A549 (cell line): Measurements from ENCODE around the gene AHI1. TPM values are rescaled to one million over a fixed set of nuclear protein-coding genes. Genes with fewer than 3 reads are reported as not detected.
A peak's percentile ranks its signal among the peaks of the same experiment; 100 is the strongest.

Experiments
- ATAC-seq, 2 experiments: fragments of 200-7000 bp in 1 of 2; fragments of >200 bp in 1 of 2; cut with Nextera tagmentation in 1 of 2; cut with Tn5 transposase in 1 of 2; 3 replicates each; pipeline versions ENCODE4 v1.8.0 to v1.9.1; 2018 to 2020; ENCODE audit warnings: mild to moderate bottlenecking in 1 of 2, moderate library complexity in 1 of 2
- CTCF ChIA-PET: fragments of 300-600 bp; sonication (Branson Sonifier 250); formaldehyde crosslinking; extraction: SDS; loops from one replicate; lab custom pipeline; 2021; ENCODE audit warnings: antibody characterized with exemption, inconsistent platforms; lab: Yijun Ruan, JAX
- POLR2A ChIA-PET: fragments of 350-600 bp; formaldehyde crosslinking; extraction: SDS; loops from one replicate; lab custom pipeline; 2021; ENCODE audit warnings: antibody characterized with exemption, inconsistent platforms; lab: Yijun Ruan, JAX
- DNase-seq, 2 experiments: peaks; one replicate each; pipeline versions ENCODE4 v3.0.0 to v3.0.0-alpha.2; 2011 to 2016; ENCODE audit warnings: low read depth in 1 of 2, low spot score in 1 of 2
- FAIRE-seq: peaks from 2 replicates; lab custom pipeline; 2011; peaks lifted over from hg19 to GRCh38; lab: Jason Lieb, UNC
- H3K27ac ChIP-seq, 2 experiments: fragments of >200 bp; sonication (Bioruptor Twin); formaldehyde crosslinking; 3 replicates each; pipeline ENCODE4 v1.5.1; 2016 to 2017
- H3K4me1 ChIP-seq: fragments of >200 bp; sonication (Bioruptor Twin); formaldehyde crosslinking; 3 replicates; pipeline ENCODE4 v1.6.1; 2016
- H3K4me2 ChIP-seq: fragments of >200 bp; sonication (Bioruptor Twin); formaldehyde crosslinking; 3 replicates; pipeline ENCODE4 v1.6.1; 2016
- H3K4me3 ChIP-seq: fragments of >200 bp; sonication (Bioruptor Twin); formaldehyde crosslinking; 3 replicates; pipeline ENCODE4 v1.5.1; 2016
- H3K9me3 ChIP-seq: fragments of >200 bp; sonication (Bioruptor Twin); formaldehyde crosslinking; 3 replicates; pipeline ENCODE4 v1.6.1; 2016
- ATOH8 ChIP-seq: fragments of 250-450 bp; sonication (Bioruptor Pico); IDR thresholded peaks from 2 replicates; pipeline ENCODE4 v1.5.0; 2020; ENCODE audit warnings: low read depth, mild to moderate bottlenecking, moderate library complexity
- CBX2 ChIP-seq: fragments of 200-600 bp; sonication (generic); IDR thresholded peaks from 2 replicates; pipeline ENCODE4 v1.6.1; 2016; ENCODE audit warnings: low read depth, mild to moderate bottlenecking, borderline replicate concordance
- CHD2 ChIP-seq: fragments of 150-350 bp; IDR thresholded peaks from 2 replicates; pipeline ENCODE4 v1.6.1; 2014; ENCODE audit warnings: low read length; ENCODE audit not compliant: partially characterized antibody
- FOXS1 ChIP-seq: fragments of 250-450 bp; sonication (Bioruptor Pico); IDR thresholded peaks from 2 replicates; pipeline ENCODE4 v1.5.0; 2020; ENCODE audit warnings: mild to moderate bottlenecking, moderate library complexity
- GATA3 ChIP-seq: IDR thresholded peaks from 2 replicates; pipeline ENCODE4 v1.6.1; 2012; ENCODE audit warnings: borderline replicate concordance
- HEYL ChIP-seq: fragments of 250-450 bp; sonication (Bioruptor Pico); IDR thresholded peaks from 2 replicates; pipeline ENCODE4 v1.8.0; 2021; ENCODE audit warnings: mild to moderate bottlenecking, moderate library complexity
- HOXA7 ChIP-seq: fragments of 250-450 bp; sonication (Bioruptor Pico); IDR thresholded peaks from 2 replicates; pipeline ENCODE4 v1.5.0; 2020; ENCODE audit warnings: mild to moderate bottlenecking, moderate library complexity
- JUN ChIP-seq, 2 experiments: fragments of >200 bp; sonication (Bioruptor Twin); formaldehyde crosslinking; IDR thresholded peaks; 2 replicates in 1 of 2; 3 replicates in 1 of 2; pipeline ENCODE4 v1.6.1; 2016 to 2017
- JUNB ChIP-seq: fragments of >200 bp; sonication (Bioruptor Twin); formaldehyde crosslinking; IDR thresholded peaks from 2 replicates; pipeline ENCODE4 v1.6.1; 2016
- MAFK ChIP-seq: fragments of 450-650 bp; IDR thresholded peaks from 2 replicates; pipeline ENCODE4 v1.6.1; 2014; ENCODE audit not compliant: partially characterized antibody
- MAZ ChIP-seq: fragments of 150-350 bp; IDR thresholded peaks from 2 replicates; pipeline ENCODE4 v1.6.1; 2014; ENCODE audit warnings: antibody characterized with exemption, low read depth, low read length, borderline replicate concordance
- MYC ChIP-seq: IDR thresholded peaks from 2 replicates; pipeline ENCODE4 v1.6.1; 2012; ENCODE audit warnings: mild to moderate bottlenecking, inconsistent platforms, low read length, improper control_type of control experiment, borderline replicate concordance
- NPAS2 ChIP-seq: fragments of 250-450 bp; sonication (Bioruptor Pico); IDR thresholded peaks from 2 replicates; pipeline ENCODE4 v1.8.0; 2022; ENCODE audit warnings: mild to moderate bottlenecking, moderate library complexity, borderline replicate concordance
- PHF8 ChIP-seq: fragments of 200-600 bp; sonication (generic); IDR thresholded peaks from 2 replicates; pipeline ENCODE4 v1.6.1; 2016; ENCODE audit warnings: low read depth, mild to moderate bottlenecking, antibody characterized with exemption, moderate library complexity, borderline replicate concordance
- POLR2A ChIP-seq: IDR thresholded peaks from 2 replicates; pipeline ENCODE4 v1.6.1; 2012; ENCODE audit warnings: mild to moderate bottlenecking, low read length
- POLR2AphosphoS2 ChIP-seq: conservative IDR thresholded peaks from 2 replicates; pipeline ENCODE4 v1.6.1; 2012; ENCODE audit warnings: low read length, improper control_type of control experiment, inconsistent platforms
- RCOR1 ChIP-seq: fragments of 150-350 bp; IDR thresholded peaks from 2 replicates; pipeline ENCODE4 v1.6.1; 2014; ENCODE audit warnings: antibody characterized with exemption, low read length, low read depth
- ZFP36 ChIP-seq: fragments of 450-650 bp; IDR thresholded peaks from 2 replicates; pipeline ENCODE4 v1.6.1; 2014; ENCODE audit warnings: borderline replicate concordance; ENCODE audit not compliant: partially characterized antibody
- WGBS: methylation state at CpG from one replicate; pipeline ENCODE4 v1.1.6; 2017; ENCODE audit errors: missing lambda C conversion rate; 5-methylcytosine and 5-hydroxymethylcytosine counted together
- polyA plus RNA-seq, 4 experiments: library from polyadenylated mRNA; depleted of rRNA in 3 of 4; stranded (reverse); fragments of >200 nt; fragmentation: RNase III in 1 of 4; extraction: RNeasy Plus Mini Kit Qiagen cat#74134 plus additional on column Dnase treatment in 1 of 4; gene quantifications; 2 replicates in 3 of 4; 3 replicates in 1 of 4; pipeline ENCODE4 v1.2.3, GENCODE V29; 2011 to 2017
- TF ChIP-seq, protein P1 (sequence below): fragments of 250-450 bp; sonication (Bioruptor Pico); IDR thresholded peaks from 2 replicates; pipeline ENCODE4 v1.5.0; 2021; ENCODE audit warnings: mild to moderate bottlenecking, moderate library complexity, borderline replicate concordance
- TF ChIP-seq, protein P2 (sequence below): IDR thresholded peaks from 2 replicates; pipeline ENCODE4 v1.6.1; 2012
- TF ChIP-seq, protein P3 (sequence below): fragments of >200 bp; sonication (Bioruptor Twin); formaldehyde crosslinking; IDR thresholded peaks from 2 replicates; pipeline ENCODE4 v1.6.1; 2016
- TF ChIP-seq, protein P4 (sequence below): fragments of 450-650 bp; IDR thresholded peaks from 2 replicates; pipeline ENCODE4 v1.6.1; 2014; ENCODE audit warnings: antibody characterized with exemption
- TF ChIP-seq, protein P5 (sequence below): fragments of 200-600 bp; sonication (generic); IDR thresholded peaks from 2 replicates; pipeline ENCODE4 v1.6.1; 2016; ENCODE audit warnings: antibody characterized with exemption, mild to moderate bottlenecking, moderate library complexity
- TF ChIP-seq, protein P6 (sequence below): IDR thresholded peaks from 2 replicates; pipeline ENCODE4 v1.6.1; 2012

The AHI1 gene
- polyA plus RNA-seq, 2 of the 4 experiments (the other 2 are of a cell fraction), result 24.7 to 50.8 TPM

DNA sequence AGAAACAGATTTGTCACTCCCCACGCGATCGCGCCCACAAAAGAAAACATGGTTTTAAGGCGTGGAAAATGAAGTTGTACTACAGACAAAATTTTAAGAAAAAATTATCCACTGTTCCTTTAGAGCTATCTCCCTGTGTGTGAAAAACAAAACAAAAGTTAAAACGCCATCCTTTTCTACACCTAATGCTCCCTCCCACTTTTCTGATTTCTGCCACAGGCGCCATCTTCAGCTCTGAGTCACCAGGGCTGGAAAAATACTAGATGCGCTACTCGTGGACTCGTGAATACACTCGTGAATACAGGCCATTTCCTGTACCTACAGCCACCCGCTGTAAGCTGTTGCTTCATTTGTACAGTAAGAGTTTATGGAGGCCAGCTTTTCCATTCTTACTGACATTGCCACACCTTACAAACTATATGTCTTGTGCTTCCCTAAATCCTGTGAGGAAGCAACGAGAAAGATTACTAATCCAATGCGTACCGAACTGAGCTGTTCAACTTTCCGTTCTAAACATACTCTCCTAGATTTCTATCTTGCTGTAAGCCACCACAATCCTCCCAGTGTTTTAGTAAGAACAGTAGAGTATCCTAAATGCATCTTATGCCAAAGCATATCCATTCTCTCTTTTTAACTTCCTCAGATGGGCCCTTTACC lies 773 bp upstream of the AHI1 start (continued):
- TF ChIP-seq ZFP36 (no peak), PHF8 (no peak)
- TF ChIP-seq, all 56 proteins: peak for 7

- DNase-seq, result no peak
- H3K4me2 ChIP-seq, result peak overlapping the region; percentile 74
- H3K27ac ChIP-seq, result peak overlapping the region; percentile 93 to 95
- TF ChIP-seq HEYL (CRISPR knock-in tag), result no peak
- TF ChIP-seq MYC, result no peak
- TF ChIP-seq CBX2, result no peak
- TF ChIP-seq ATOH8, result no peak
- TF ChIP-seq CHD2, result no peak
- no peak for TF ChIP-seq MAFK
- no peak for TF ChIP-seq GATA3
- TF ChIP-seq POLR2AphosphoS2, result no peak
- TF ChIP-seq, protein P1, sequence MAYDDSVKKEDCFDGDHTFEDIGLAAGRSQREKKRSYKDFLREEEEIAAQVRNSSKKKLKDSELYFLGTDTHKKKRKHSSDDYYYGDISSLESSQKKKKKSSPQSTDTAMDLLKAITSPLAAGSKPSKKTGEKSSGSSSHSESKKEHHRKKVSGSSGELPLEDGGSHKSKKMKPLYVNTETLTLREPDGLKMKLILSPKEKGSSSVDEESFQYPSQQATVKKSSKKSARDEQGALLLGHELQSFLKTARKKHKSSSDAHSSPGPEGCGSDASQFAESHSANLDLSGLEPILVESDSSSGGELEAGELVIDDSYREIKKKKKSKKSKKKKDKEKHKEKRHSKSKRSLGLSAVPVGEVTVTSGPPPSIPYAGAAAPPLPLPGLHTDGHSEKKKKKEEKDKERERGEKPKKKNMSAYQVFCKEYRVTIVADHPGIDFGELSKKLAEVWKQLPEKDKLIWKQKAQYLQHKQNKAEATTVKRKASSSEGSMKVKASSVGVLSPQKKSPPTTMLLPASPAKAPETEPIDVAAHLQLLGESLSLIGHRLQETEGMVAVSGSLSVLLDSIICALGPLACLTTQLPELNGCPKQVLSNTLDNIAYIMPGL (CRISPR knock-in tag), result no peak
- no peak for TF ChIP-seq POLR2A
- TF ChIP-seq JUNB, result no peak
- TF ChIP-seq FOXS1 (CRISPR knock-in tag), result no peak
- CTCF ChIA-PET, result interaction anchor here (1.2 kb wide), 1 partner anchor 729 kb away, joined by 4 read pairs; no protein-coding TSS in a partner anchor
- H3K9me3 ChIP-seq, result no peaks in the 10 kb centered on the region
- POLR2A ChIA-PET, result no interaction called here
- FAIRE-seq, result no peak
- no peak for ATAC-seq
- peaks cover 12% of the 10 kb centered on the region; the same call in 2 of the 3 replicates for H3K4me1 ChIP-seq
- WGBS, result under 1% methylated on average over 9 of the region's 9 CpGs
- H3K4me3 ChIP-seq, result peak overlapping the region; percentile 67
These were observed 634 bp downstream of the AHI1 start for GRCh38 chr6:135496800-135497411.

GRCh38 chr6:135493218-135493961 lies 4.2 kb downstream of the AHI1 start:
- H3K9me3 ChIP-seq, result no peaks in the 10 kb centered on the region
- H3K4me3 ChIP-seq, result no peak overlapping the region
- FAIRE-seq, result no peak

More at GRCh38 chr6:135493218-135493961, 4.2 kb downstream of the AHI1 start:
- Histone ChIP-seq H3K4me2 (no peak overlapping the region), H3K27ac (no peak overlapping the region), H3K4me1 (peaks cover 4% of the 10 kb centered on the region; the same call in 1 of the 3 replicates)
- DNase-seq (no peak), ATAC-seq (no peak)
- TF ChIP-seq JUN (IDR thresholded peaks at IDR 0.05) (no peak), FOXS1 (CRISPR knock-in tag) (no peak), MAZ (no peak), HOXA7 (no peak), RCOR1 (no peak), CHD2 (no peak), NPAS2 (CRISPR knock-in tag) (no peak), MYC (no peak)
- TF ChIP-seq, protein P2, sequence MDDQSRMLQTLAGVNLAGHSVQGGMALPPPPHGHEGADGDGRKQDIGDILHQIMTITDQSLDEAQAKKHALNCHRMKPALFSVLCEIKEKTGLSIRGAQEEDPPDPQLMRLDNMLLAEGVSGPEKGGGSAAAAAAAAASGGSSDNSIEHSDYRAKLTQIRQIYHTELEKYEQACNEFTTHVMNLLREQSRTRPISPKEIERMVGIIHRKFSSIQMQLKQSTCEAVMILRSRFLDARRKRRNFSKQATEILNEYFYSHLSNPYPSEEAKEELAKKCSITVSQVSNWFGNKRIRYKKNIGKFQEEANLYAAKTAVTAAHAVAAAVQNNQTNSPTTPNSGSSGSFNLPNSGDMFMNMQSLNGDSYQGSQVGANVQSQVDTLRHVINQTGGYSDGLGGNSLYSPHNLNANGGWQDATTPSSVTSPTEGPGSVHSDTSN, result no peak
- TF ChIP-seq, protein P3, sequence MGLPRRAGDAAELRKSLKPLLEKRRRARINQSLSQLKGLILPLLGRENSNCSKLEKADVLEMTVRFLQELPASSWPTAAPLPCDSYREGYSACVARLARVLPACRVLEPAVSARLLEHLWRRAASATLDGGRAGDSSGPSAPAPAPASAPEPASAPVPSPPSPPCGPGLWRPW, result no peak
- TF ChIP-seq, protein P4, sequence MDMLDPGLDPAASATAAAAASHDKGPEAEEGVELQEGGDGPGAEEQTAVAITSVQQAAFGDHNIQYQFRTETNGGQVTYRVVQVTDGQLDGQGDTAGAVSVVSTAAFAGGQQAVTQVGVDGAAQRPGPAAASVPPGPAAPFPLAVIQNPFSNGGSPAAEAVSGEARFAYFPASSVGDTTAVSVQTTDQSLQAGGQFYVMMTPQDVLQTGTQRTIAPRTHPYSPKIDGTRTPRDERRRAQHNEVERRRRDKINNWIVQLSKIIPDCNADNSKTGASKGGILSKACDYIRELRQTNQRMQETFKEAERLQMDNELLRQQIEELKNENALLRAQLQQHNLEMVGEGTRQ, result no peak
- TF ChIP-seq, protein P5, sequence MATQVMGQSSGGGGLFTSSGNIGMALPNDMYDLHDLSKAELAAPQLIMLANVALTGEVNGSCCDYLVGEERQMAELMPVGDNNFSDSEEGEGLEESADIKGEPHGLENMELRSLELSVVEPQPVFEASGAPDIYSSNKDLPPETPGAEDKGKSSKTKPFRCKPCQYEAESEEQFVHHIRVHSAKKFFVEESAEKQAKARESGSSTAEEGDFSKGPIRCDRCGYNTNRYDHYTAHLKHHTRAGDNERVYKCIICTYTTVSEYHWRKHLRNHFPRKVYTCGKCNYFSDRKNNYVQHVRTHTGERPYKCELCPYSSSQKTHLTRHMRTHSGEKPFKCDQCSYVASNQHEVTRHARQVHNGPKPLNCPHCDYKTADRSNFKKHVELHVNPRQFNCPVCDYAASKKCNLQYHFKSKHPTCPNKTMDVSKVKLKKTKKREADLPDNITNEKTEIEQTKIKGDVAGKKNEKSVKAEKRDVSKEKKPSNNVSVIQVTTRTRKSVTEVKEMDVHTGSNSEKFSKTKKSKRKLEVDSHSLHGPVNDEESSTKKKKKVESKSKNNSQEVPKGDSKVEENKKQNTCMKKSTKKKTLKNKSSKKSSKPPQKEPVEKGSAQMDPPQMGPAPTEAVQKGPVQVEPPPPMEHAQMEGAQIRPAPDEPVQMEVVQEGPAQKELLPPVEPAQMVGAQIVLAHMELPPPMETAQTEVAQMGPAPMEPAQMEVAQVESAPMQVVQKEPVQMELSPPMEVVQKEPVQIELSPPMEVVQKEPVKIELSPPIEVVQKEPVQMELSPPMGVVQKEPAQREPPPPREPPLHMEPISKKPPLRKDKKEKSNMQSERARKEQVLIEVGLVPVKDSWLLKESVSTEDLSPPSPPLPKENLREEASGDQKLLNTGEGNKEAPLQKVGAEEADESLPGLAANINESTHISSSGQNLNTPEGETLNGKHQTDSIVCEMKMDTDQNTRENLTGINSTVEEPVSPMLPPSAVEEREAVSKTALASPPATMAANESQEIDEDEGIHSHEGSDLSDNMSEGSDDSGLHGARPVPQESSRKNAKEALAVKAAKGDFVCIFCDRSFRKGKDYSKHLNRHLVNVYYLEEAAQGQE, result no peak
- TF ChIP-seq, protein P6, sequence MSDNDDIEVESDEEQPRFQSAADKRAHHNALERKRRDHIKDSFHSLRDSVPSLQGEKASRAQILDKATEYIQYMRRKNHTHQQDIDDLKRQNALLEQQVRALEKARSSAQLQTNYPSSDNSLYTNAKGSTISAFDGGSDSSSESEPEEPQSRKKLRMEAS, result no peak
- WGBS, result 90% methylated on average over 10 of the region's 10 CpGs
- POLR2A ChIA-PET, result no interaction called here
- CTCF ChIA-PET, result interaction anchor here (0.6 kb wide), 1 partner anchor 190 kb away, joined by 3 read pairs; no protein-coding TSS in a partner anchor
